Tibial nerve (tissue), 4 donors: ENCODE data around the gene STK38.

ENCODE experiments used
- EP300 ChIP-seq, 2 donors: sonication (generic); formaldehyde crosslinking; IDR thresholded peaks; one replicate each; pipeline ENCODE4 v1.6.1; 2017; ENCODE audit warnings: antibody characterized with exemption in 2 of 2, mild to moderate bottlenecking in 1 of 2
- POLR2A ChIP-seq, 2 donors: fragments of 450-650 bp; IDR thresholded peaks; one replicate each; pipeline ENCODE4 v1.6.1; 2017; ENCODE audit warnings: antibody characterized with exemption in 2 of 2, mild to moderate bottlenecking in 2 of 2, moderate library complexity in 2 of 2
- TF ChIP-seq, protein P1 (sequence below), 5 experiments: fragments of 200-600 bp in 3 of 5; fragments of 450-650 bp in 2 of 5; sonication (generic) in 3 of 5; IDR thresholded peaks; one replicate each; pipeline ENCODE4 v1.5.1; 2016 to 2019; ENCODE audit warnings: antibody characterized with exemption in 5 of 5, mild to moderate bottlenecking in 3 of 5, moderate library complexity in 2 of 5

- TF ChIP-seq, protein P1, sequence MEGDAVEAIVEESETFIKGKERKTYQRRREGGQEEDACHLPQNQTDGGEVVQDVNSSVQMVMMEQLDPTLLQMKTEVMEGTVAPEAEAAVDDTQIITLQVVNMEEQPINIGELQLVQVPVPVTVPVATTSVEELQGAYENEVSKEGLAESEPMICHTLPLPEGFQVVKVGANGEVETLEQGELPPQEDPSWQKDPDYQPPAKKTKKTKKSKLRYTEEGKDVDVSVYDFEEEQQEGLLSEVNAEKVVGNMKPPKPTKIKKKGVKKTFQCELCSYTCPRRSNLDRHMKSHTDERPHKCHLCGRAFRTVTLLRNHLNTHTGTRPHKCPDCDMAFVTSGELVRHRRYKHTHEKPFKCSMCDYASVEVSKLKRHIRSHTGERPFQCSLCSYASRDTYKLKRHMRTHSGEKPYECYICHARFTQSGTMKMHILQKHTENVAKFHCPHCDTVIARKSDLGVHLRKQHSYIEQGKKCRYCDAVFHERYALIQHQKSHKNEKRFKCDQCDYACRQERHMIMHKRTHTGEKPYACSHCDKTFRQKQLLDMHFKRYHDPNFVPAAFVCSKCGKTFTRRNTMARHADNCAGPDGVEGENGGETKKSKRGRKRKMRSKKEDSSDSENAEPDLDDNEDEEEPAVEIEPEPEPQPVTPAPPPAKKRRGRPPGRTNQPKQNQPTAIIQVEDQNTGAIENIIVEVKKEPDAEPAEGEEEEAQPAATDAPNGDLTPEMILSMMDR (IDR thresholded peaks at IDR 0.05), result no peak
- TF ChIP-seq EP300 (IDR thresholded peaks at IDR 0.05) (no peak), POLR2A (IDR thresholded peaks at IDR 0.05) (no peak)
Observed at GRCh38 chr6:36563928-36564284, 16.6 kb upstream of the STK38 start.
